Brain microvascular endothelial cell (primary cell): ENCODE data around the gene NVL.
"Not testable (repeated sequence)": the region's sequence is repeated elsewhere in the genome, so short reads cannot be mapped to it uniquely, and the experiment has no call there.

Experiments used
- DNase-seq: peaks from one replicate; pipeline ENCODE4 v3.0.0-alpha.2; 2020
- H3K27ac ChIP-seq: fragments of 250-450 bp; sonication (Bioruptor Pico); 2 replicates; pipeline ENCODE4 v1.5.1; 2020; ENCODE audit warnings: mild to moderate bottlenecking, moderate library complexity
- H3K27me3 ChIP-seq: fragments of 250-450 bp; sonication (Bioruptor Pico); replicated peaks from 2 replicates; pipeline ENCODE4 v1.5.1; 2020; ENCODE audit warnings: mild to moderate bottlenecking
- H3K36me3 ChIP-seq: fragments of 250-450 bp; sonication (Bioruptor Pico); replicated peaks from 2 replicates; pipeline ENCODE4 v1.5.1; 2020; ENCODE audit warnings: mild to moderate bottlenecking
- H3K4me3 ChIP-seq: 2 replicates; pipeline ENCODE4 v1.5.1; 2011; ENCODE audit warnings: low read depth, mild to moderate bottlenecking, control low read depth, low read length, moderate library complexity
- in situ Hi-C: cut with HindIII; loops from 2 replicates; pipeline ENCODE4 v1.10.0; 2017; ENCODE audit warnings: low sequenced_read_pairs, low pct_ligation_motif_present
- TF ChIP-seq, protein P1 (sequence below): IDR thresholded peaks from 2 replicates; pipeline ENCODE4 v1.5.1; 2011; ENCODE audit warnings: low read depth, mild to moderate bottlenecking, moderate library complexity, low read length, control low read depth, inconsistent platforms; ENCODE audit errors: missing control alignments

Gene NVL

DNA sequence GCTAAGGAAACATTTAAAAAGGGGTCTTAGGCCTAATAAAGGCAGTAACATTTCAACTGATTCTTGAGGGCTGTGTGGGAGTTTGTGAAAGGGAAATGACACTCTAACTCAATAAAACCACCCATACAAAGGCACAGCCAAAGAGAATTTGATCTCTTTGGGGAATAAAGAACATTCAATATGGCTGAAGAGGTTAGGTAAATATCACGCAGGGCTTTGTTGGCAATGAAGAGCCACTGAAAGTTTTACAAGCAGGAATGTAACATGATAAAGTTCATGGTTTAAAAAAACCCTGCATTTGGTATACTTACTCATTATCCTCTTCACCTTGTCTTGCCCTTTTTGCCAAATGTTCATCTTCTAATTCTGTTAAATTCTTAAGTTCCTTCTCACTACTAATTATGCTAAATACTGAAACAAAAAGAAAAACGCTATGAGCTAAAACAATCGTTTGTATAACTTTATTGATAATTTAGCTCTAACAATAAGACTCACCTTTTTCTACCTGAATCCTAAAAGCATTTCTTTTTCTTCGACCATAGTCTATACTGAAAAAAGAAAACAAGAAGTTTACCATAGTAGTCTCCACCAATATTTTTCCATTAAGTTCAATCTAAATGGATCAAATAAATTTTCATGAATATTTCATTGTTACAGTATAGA lies 12.5 kb downstream of the NVL start:
- Histone ChIP-seq H3K27ac (no peak overlapping the region), H3K4me3 (no peak overlapping the region), H3K27me3 (no peaks in the 10 kb centered on the region), H3K36me3 (peaks cover 7% of the 10 kb centered on the region)
- DNase-seq, result no peak
- in situ Hi-C loops, result no loop called here
- TF ChIP-seq, protein P1, sequence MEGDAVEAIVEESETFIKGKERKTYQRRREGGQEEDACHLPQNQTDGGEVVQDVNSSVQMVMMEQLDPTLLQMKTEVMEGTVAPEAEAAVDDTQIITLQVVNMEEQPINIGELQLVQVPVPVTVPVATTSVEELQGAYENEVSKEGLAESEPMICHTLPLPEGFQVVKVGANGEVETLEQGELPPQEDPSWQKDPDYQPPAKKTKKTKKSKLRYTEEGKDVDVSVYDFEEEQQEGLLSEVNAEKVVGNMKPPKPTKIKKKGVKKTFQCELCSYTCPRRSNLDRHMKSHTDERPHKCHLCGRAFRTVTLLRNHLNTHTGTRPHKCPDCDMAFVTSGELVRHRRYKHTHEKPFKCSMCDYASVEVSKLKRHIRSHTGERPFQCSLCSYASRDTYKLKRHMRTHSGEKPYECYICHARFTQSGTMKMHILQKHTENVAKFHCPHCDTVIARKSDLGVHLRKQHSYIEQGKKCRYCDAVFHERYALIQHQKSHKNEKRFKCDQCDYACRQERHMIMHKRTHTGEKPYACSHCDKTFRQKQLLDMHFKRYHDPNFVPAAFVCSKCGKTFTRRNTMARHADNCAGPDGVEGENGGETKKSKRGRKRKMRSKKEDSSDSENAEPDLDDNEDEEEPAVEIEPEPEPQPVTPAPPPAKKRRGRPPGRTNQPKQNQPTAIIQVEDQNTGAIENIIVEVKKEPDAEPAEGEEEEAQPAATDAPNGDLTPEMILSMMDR, result no peak

GRCh38 chr1:224312025-224312424 lies 17.9 kb downstream of the NVL start:
- Histone ChIP-seq H3K4me3 (no peak overlapping the region), H3K27me3 (no peaks in the 10 kb centered on the region), H3K36me3 (peaks cover 9% of the 10 kb centered on the region), H3K27ac (no peak overlapping the region)
- in situ Hi-C loops, result no loop called here
- TF ChIP-seq, protein P1, result no peak
- no peak for DNase-seq

DNA sequence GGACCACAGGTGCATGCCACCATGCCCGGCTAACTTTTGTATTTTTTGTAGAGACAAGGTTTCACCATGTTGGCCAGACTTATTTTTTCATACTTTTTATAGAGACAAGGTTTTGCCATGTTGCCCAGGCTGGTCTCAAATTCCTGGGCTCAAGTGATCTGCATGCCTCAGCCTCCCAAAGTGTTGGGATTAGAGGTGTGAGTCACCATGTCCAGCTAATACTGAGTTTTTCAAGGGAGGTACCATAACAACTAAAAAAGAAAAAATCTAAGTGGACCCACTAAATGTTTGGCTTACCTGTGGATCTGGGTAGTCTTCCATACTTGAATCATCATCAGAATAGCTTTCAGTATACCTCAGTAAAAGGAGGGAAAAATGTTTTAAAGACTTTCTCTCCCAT lies 18.5 kb downstream of the NVL start:
- in situ Hi-C loops, result not testable (repeated sequence)

GRCh38 chr1:224308064-224308463 lies 21.9 kb downstream of the NVL start:
- Histone ChIP-seq H3K27me3 (no peaks in the 10 kb centered on the region), H3K27ac (no peak overlapping the region), H3K36me3 (peaks cover 23% of the 10 kb centered on the region), H3K4me3 (no peak overlapping the region)
- TF ChIP-seq, protein P1, result no peak
- no peak for DNase-seq
- in situ Hi-C loops, result no loop called here

More for the DNA sequence above, 18.5 kb downstream of the NVL start:
- H3K27me3 ChIP-seq, H3K4me3 ChIP-seq, H3K27ac ChIP-seq: not testable (repeated sequence)
- peaks cover 13% of the 10 kb centered on the region for H3K36me3 ChIP-seq
- DNase-seq, result peak; percentile 25

DNA sequence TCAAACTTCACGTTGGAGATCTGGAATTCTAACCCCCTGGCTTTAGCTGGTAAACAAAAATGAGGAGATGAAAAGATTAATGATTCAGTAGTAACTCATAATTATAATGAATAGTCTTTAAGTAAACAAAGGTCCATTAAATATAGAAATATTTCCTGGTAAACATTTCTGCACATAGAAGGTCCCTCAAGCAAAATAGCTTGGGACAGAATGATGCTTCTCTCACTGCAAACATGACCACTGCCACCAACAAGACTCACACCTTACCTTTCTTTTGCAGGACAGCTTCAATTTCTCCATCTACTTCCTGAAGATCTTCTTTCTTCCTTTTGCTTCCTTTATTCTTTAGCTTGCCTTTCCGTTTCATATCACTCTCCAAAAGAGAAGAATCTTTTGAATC lies 25.2 kb downstream of the NVL start:
- Histone ChIP-seq H3K4me3 (no peak overlapping the region), H3K27me3 (no peaks in the 10 kb centered on the region), H3K36me3 (peaks cover 30% of the 10 kb centered on the region), H3K27ac (no peak overlapping the region)
- DNase-seq, result no peak
- in situ Hi-C loops, result no loop called here
- TF ChIP-seq, protein P1, result no peak

GRCh38 chr1:224302947-224303346 lies 27.0 kb downstream of the NVL start:
- DNase-seq, result no peak
- H3K36me3 ChIP-seq, result peaks cover 41% of the 10 kb centered on the region
- H3K4me3 ChIP-seq, result no peak overlapping the region
- TF ChIP-seq, protein P1, result no peak
- in situ Hi-C loops, result no loop called here
- H3K27me3 ChIP-seq, result no peaks in the 10 kb centered on the region
- no peak overlapping the region for H3K27ac ChIP-seq
